ENCODE results near the gene TSPAN8.

DNA sequence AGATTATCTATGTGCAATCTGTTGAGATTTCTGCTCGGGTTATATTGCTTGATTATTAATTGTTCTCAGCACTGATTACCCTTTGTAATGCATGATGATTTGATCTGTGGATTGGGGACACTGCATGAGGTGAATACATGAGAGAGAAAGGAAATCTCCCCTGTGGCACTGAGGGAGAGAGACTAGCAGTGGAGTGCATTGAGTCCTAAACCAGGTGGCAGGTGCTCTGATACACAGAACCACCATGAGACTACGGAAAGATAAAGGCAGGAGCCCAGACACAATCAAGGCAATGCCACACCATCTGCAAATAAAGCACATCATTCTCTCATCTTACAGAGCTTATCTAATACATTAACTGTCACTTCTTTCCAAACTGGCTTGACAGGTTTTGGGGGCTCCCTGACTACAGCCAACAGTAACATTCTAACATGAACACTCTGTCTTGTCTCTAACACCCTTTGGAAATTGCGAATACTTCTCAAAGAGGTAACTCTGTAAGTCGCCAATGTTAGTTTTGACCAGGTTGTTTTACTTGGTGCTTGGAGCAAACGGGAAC is 37.6 kb upstream of the TSPAN8 start:
- TF ChIP-seq EZH2 (IDR thresholded peaks at IDR 0.05) (no peak), POLR2AphosphoS5 (IDR thresholded peaks at IDR 0.05; ENCODE audit: borderline replicate concordance, low read depth, low read length) (no peak)
